H1 (cell line): ENCODE results near the gene ABI1. TPM values are rescaled to one million over a fixed set of nuclear protein-coding genes. Genes with fewer than 3 reads are reported as not detected.
"Not testable (repeated sequence)": the region's sequence is repeated elsewhere in the genome, so short reads cannot be mapped to it uniquely, and the experiment has no call there.

ENCODE experiments used
- CTCF ChIA-PET: fragments of 300-600 bp; sonication (Branson Sonifier 250); formaldehyde crosslinking; loops from one replicate; lab custom pipeline; 2021; ENCODE audit not compliant: partially characterized antibody; lab: Charles Lee
- POLR2A ChIA-PET: fragments of 300-600 bp; sonication (Branson Sonifier 250); formaldehyde crosslinking; loops from one replicate; lab custom pipeline; 2021; ENCODE audit warnings: inconsistent platforms; ENCODE audit not compliant: partially characterized antibody; lab: Charles Lee
- DNase-seq, 2 experiments: peaks; one replicate each; pipeline versions ENCODE4 v3.0.0 to v3.0.0-alpha.2; 2010 to 2022; ENCODE audit warnings: low spot score in 2 of 2, low read depth in 1 of 2, mixed read lengths in 1 of 2
- FAIRE-seq: peaks from 2 replicates; lab custom pipeline; 2011; peaks lifted over from hg19 to GRCh38; lab: Jason Lieb, UNC
- H2AFZ ChIP-seq: 2 replicates; pipeline ENCODE4 v1.8.1; 2012; ENCODE audit warnings: low read length, inconsistent platforms
- H2AK5ac ChIP-seq: 2 replicates; pipeline ENCODE4 v1.6.1; 2013; ENCODE audit warnings: low read depth, low read length
- H2BK120ac ChIP-seq: replicated peaks from 2 replicates; pipeline ENCODE3; 2013; ENCODE audit warnings: low read depth, low read length, inconsistent platforms
- H2BK12ac ChIP-seq: 2 replicates; pipeline ENCODE4 v1.6.1; 2013; ENCODE audit warnings: low read depth, low read length
- H2BK15ac ChIP-seq: 2 replicates; pipeline ENCODE4 v1.6.1; 2013; ENCODE audit warnings: low read length
- H2BK20ac ChIP-seq: 2 replicates; pipeline ENCODE4 v1.6.1; 2013; ENCODE audit warnings: low read length
- H2BK5ac ChIP-seq: 2 replicates; pipeline ENCODE4 v1.6.1; 2013; ENCODE audit warnings: low read depth, low read length
- H3K14ac ChIP-seq: 2 replicates; pipeline ENCODE4 v1.6.1; 2013; ENCODE audit warnings: inconsistent platforms; ENCODE audit not compliant: insufficient read length
- H3K18ac ChIP-seq: 2 replicates; pipeline ENCODE4 v1.6.1; 2013; ENCODE audit warnings: low read length; ENCODE audit errors: extremely low read depth
- H3K23ac ChIP-seq: 2 replicates; pipeline ENCODE4 v1.6.1; 2013; ENCODE audit warnings: inconsistent platforms; ENCODE audit not compliant: insufficient read length
- H3K23me2 ChIP-seq: 2 replicates; pipeline ENCODE4 v1.6.1; 2013; ENCODE audit warnings: low read depth, low read length
- H3K27ac ChIP-seq: 2 replicates; pipeline ENCODE4 v1.6.1; 2011; ENCODE audit warnings: low read depth, low read length, inconsistent platforms
- H3K27me3 ChIP-seq, 4 experiments: replicated peaks in 1 of 4; 1 replicate in 1 of 4; 2 replicates in 3 of 4; pipeline versions ENCODE4 v1.6.1 to v1.8.1; 2011 to 2013; ENCODE audit warnings: low read length in 3 of 4, mild to moderate bottlenecking in 3 of 4, inconsistent platforms in 2 of 4, mixed read lengths in 2 of 4, moderate library complexity in 1 of 4; ENCODE audit not compliant: control insufficient read depth in 3 of 4, insufficient read depth in 3 of 4; ENCODE audit errors: extremely low read depth in 1 of 4
- H3K36me3 ChIP-seq, 4 experiments: 2 replicates each; pipeline versions ENCODE4 v1.6.1 to v1.8.1; 2011 to 2013; ENCODE audit warnings: mild to moderate bottlenecking in 4 of 4, low read length in 3 of 4, moderate library complexity in 2 of 4, control low read depth in 1 of 4, inconsistent platforms in 1 of 4; ENCODE audit not compliant: insufficient read depth in 4 of 4, control insufficient read depth in 2 of 4
- H3K4ac ChIP-seq: replicated peaks from 2 replicates; pipeline ENCODE3; 2013; ENCODE audit warnings: low read length, low read depth, mixed read lengths, inconsistent platforms; ENCODE audit not compliant: insufficient read length
- H3K4me1 ChIP-seq, 4 experiments: replicated peaks in 1 of 4; 1 replicate in 1 of 4; 2 replicates in 3 of 4; pipeline versions ENCODE4 v1.6.1 to v1.8.1; 2011 to 2013; ENCODE audit warnings: low read length in 3 of 4, inconsistent platforms in 2 of 4, mixed read lengths in 1 of 4; ENCODE audit not compliant: insufficient read depth in 4 of 4, control insufficient read depth in 3 of 4
- H3K4me2 ChIP-seq, 2 experiments: 2 replicates each; pipeline versions ENCODE4 v1.6.1 to v1.8.1; 2011 to 2013; ENCODE audit warnings: low read depth in 2 of 2, low read length in 2 of 2, control low read depth in 1 of 2, inconsistent platforms in 1 of 2, mild to moderate bottlenecking in 1 of 2; ENCODE audit not compliant: insufficient read depth in 1 of 2
- H3K4me3 ChIP-seq, 4 experiments: fragments of 200-600, 300-600 bp in 1 of 4; sonication (generic), shearing (Covaris generic), sonication (Bioruptor Twin) in 1 of 4; 2 replicates each; pipeline versions ENCODE4 v1.5.1 to v1.8.1; 2011 to 2016; ENCODE audit warnings: low read length in 4 of 4, low read depth in 3 of 4, control low read depth in 2 of 4, inconsistent platforms in 2 of 4, mild to moderate bottlenecking in 2 of 4, mixed read lengths in 1 of 4, moderate library complexity in 1 of 4; ENCODE audit not compliant: insufficient read depth in 2 of 4; ENCODE audit errors: extremely low read depth in 1 of 4
- H3K56ac ChIP-seq: replicated peaks from 2 replicates; pipeline ENCODE3; 2013; ENCODE audit warnings: low read depth, mild to moderate bottlenecking, mixed read lengths, low read length, inconsistent platforms; ENCODE audit not compliant: insufficient read length
- H3K79me1 ChIP-seq: 2 replicates; pipeline ENCODE4 v1.6.1; 2013; ENCODE audit warnings: low read depth, low read length, control low read depth
- H3K79me2 ChIP-seq, 2 experiments: 2 replicates each; pipeline versions ENCODE4 v1.6.1 to v1.8.1; 2012 to 2013; ENCODE audit warnings: low read length in 2 of 2, mild to moderate bottlenecking in 2 of 2, inconsistent platforms in 1 of 2; ENCODE audit not compliant: insufficient read depth in 2 of 2, control insufficient read depth in 1 of 2
- H3K9ac ChIP-seq, 4 experiments: replicated peaks in 1 of 4; 1 replicate in 1 of 4; 2 replicates in 3 of 4; pipeline versions ENCODE4 v1.6.1 to v1.8.1; 2011 to 2013; ENCODE audit warnings: low read depth in 3 of 4, low read length in 3 of 4, control low read depth in 2 of 4, mild to moderate bottlenecking in 2 of 4, moderate library complexity in 2 of 4, inconsistent platforms in 1 of 4; ENCODE audit errors: extremely low read depth in 1 of 4
- H3K9me3 ChIP-seq, 2 experiments: 2 replicates each; pipeline versions ENCODE4 v1.6.1 to v1.8.1; 2012 to 2013; ENCODE audit warnings: mild to moderate bottlenecking in 2 of 2, moderate library complexity in 2 of 2, control low read depth in 1 of 2, inconsistent platforms in 1 of 2, low read depth in 1 of 2, low read length in 1 of 2, mixed read lengths in 1 of 2; ENCODE audit not compliant: insufficient read depth in 2 of 2
- H4K20me1 ChIP-seq, 2 experiments: replicated peaks in 1 of 2; 2 replicates each; pipeline versions ENCODE3 to v1.8.1; 2011 to 2013; ENCODE audit warnings: inconsistent platforms in 2 of 2, low read length in 2 of 2, mild to moderate bottlenecking in 1 of 2; ENCODE audit not compliant: insufficient read depth in 2 of 2, control insufficient read depth in 1 of 2
- H4K5ac ChIP-seq: 2 replicates; pipeline ENCODE4 v1.6.1; 2013; ENCODE audit warnings: low read length, low read depth, mixed read lengths, inconsistent platforms; ENCODE audit not compliant: insufficient read length
- H4K8ac ChIP-seq: 2 replicates; pipeline ENCODE4 v1.8.0; 2013; ENCODE audit warnings: mild to moderate bottlenecking, moderate library complexity, low read length, inconsistent platforms; ENCODE audit not compliant: insufficient read depth; ENCODE audit errors: extremely low read depth
- H4K91ac ChIP-seq: replicated peaks from 2 replicates; pipeline ENCODE3; 2013; ENCODE audit warnings: low read length, mixed read lengths, inconsistent platforms; ENCODE audit not compliant: insufficient read length
- WGBS, 2 experiments: shearing (Covaris generic) in 1 of 2; methylation state at CpG; one replicate each; pipeline versions ENCODE4 v1.1.6 to v1.1.7; 2013 to 2015; ENCODE audit warnings: low lambda C conversion rate in 2 of 2, mixed read lengths in 2 of 2, inconsistent platforms in 1 of 2, low coverage in 1 of 2, missing lambda C conversion rate in 1 of 2; ENCODE audit not compliant: insufficient replicate concordance in 2 of 2, insufficient coverage in 1 of 2, insufficient read length in 1 of 2; ENCODE audit errors: extremely low coverage in 1 of 2, missing lambda C conversion rate in 1 of 2; 5-methylcytosine and 5-hydroxymethylcytosine counted together
- polyA plus RNA-seq, 7 experiments: library from polyadenylated mRNA; depleted of rRNA in 3 of 7; stranded (reverse) in 5 of 7; unstranded in 2 of 7; fragments of >200 nt in 5 of 7; fragments of 200-250 nt in 2 of 7; gene quantifications; 1 replicate in 5 of 7; 2 replicates in 1 of 7; 4 replicates in 1 of 7; pipeline versions ENCODE4 v1.2.1 to v1.2.3, GENCODE V29; 2011 to 2013; ENCODE audit warnings: missing spikeins in 2 of 7, mixed read lengths in 2 of 7
- total RNA-seq: library from RNA; stranded (reverse); fragmentation: NEBNext Ultra II Directional; extraction: Animal tissue kit (Norgen Biotek cat#: 25700); gene quantifications from 2 replicates; pipeline ENCODE4 v1.2.1, GENCODE V29; 2021

ABI1 gene
- total and polyA plus RNA-seq, 2 of the 8 experiments (the other 6 are each of a cell fraction or from before 2014, with no cell fraction given): 35.4 to 37.0 TPM

- H2BK12ac ChIP-seq, H3K14ac ChIP-seq, H3K36me3 ChIP-seq, H3K9ac ChIP-seq, H2BK15ac ChIP-seq, H3K27ac ChIP-seq, H3K23me2 ChIP-seq, H4K20me1 ChIP-seq, H3K79me2 ChIP-seq, H3K4me2 ChIP-seq, H3K18ac ChIP-seq, H2BK120ac ChIP-seq, H4K91ac ChIP-seq, H3K4ac ChIP-seq, H3K4me1 ChIP-seq, H4K8ac ChIP-seq, DNase-seq, H3K4me3 ChIP-seq, H3K56ac ChIP-seq, H2BK5ac ChIP-seq, FAIRE-seq, H2BK20ac ChIP-seq, H3K27me3 ChIP-seq, H2AFZ ChIP-seq, H3K23ac ChIP-seq, POLR2A ChIA-PET, H3K9me3 ChIP-seq, H4K5ac ChIP-seq, H3K79me1 ChIP-seq, H2AK5ac ChIP-seq: not testable (repeated sequence)
- WGBS, 2 experiments: 87% methylated on average over 7 of the region's 11 CpGs; no CpG with 5 or more reads in 1 of the 2 experiments
- CTCF ChIA-PET: interaction anchor here (1.3 kb wide), 1 partner anchor 464 kb away, joined by 4 read pairs; no protein-coding TSS in a partner anchor
Observed at GRCh38 chr10:26892306-26892923, 31.7 kb upstream of the ABI1 start.
